B cell (primary cell): ENCODE results near the gene ZNF335. TPM values are rescaled to one million over a fixed set of nuclear protein-coding genes. Genes with fewer than 3 reads are reported as not detected.

ENCODE experiments used
- ATAC-seq: fragments of 200-7000 bp; cut with Tn5 transposase; one replicate; pipeline ENCODE4 v1.10.0; 2021; ENCODE audit warnings: low read depth, mild to moderate bottlenecking, moderate number of reproducible peaks, moderate library complexity
- CTCF ChIA-PET: fragments of 350-600 bp; sonication (Branson Sonifier 250); formaldehyde crosslinking; loops from one replicate; lab custom pipeline; 2021; ENCODE audit warnings: antibody characterized with exemption, inconsistent platforms; lab: Charles Lee
- POLR2A ChIA-PET: fragments of 350-600 bp; sonication (Branson Sonifier 250); formaldehyde crosslinking; loops from one replicate; lab custom pipeline; 2021; ENCODE audit warnings: antibody characterized with exemption; lab: Charles Lee
- DNase-seq: peaks from one replicate; pipeline ENCODE4 v3.0.0; 2013
- H2AFZ ChIP-seq: 2 replicates; pipeline ENCODE4 v1.6.1; 2012; ENCODE audit warnings: mild to moderate bottlenecking, low read depth, low read length; ENCODE audit not compliant: insufficient read depth, poor library complexity, severe bottlenecking
- H3K27ac ChIP-seq, 2 donors: 1 replicate in 1 of 2; 2 replicates in 1 of 2; pipeline ENCODE4 v1.5.1; 2012 to 2013; ENCODE audit warnings: low read length in 2 of 2, mild to moderate bottlenecking in 2 of 2, moderate library complexity in 1 of 2
- H3K27me3 ChIP-seq, 4 experiments: fragments of 200-600 bp in 1 of 4; sonication (generic) in 1 of 4; replicated peaks in 1 of 4; 1 replicate in 2 of 4; 2 replicates in 2 of 4; pipeline versions ENCODE4 v1.6.1 to v1.7.0; 2013 to 2016; ENCODE audit warnings: low read length in 3 of 4, mild to moderate bottlenecking in 2 of 4, mixed read lengths in 1 of 4, moderate library complexity in 1 of 4; ENCODE audit not compliant: insufficient read depth in 4 of 4, control insufficient read depth in 3 of 4; ENCODE audit errors: control extremely low read depth in 1 of 4
- H3K36me3 ChIP-seq, 2 experiments: replicated peaks in 1 of 2; 1 replicate in 1 of 2; 2 replicates in 1 of 2; pipeline versions ENCODE4 v1.6.1 to v1.7.1; 2013; ENCODE audit warnings: low read length in 1 of 2; ENCODE audit not compliant: insufficient read depth in 2 of 2, control insufficient read depth in 1 of 2; ENCODE audit errors: control extremely low read depth in 1 of 2, extremely low read depth in 1 of 2
- H3K4me1 ChIP-seq, 2 donors: fragments of 200-600 bp in 1 of 2; sonication (generic) in 1 of 2; 1 replicate in 1 of 2; 2 replicates in 1 of 2; pipeline versions ENCODE4 v1.5.1 to v1.6.1; 2013 to 2017; ENCODE audit warnings: low read length in 2 of 2; ENCODE audit not compliant: control insufficient read depth in 2 of 2, insufficient read depth in 2 of 2
- H3K4me2 ChIP-seq: replicated peaks from 2 replicates; pipeline ENCODE3; 2012; ENCODE audit warnings: mild to moderate bottlenecking, low read depth, low read length; ENCODE audit not compliant: poor library complexity, severe bottlenecking
- H3K4me3 ChIP-seq, 5 experiments: fragments of 200-600 bp in 1 of 5; sonication (generic) in 1 of 5; 1 replicate in 3 of 5; 2 replicates in 2 of 5; pipeline versions ENCODE4 v1.5.1 to v1.7.0; 2011 to 2016; ENCODE audit warnings: low read length in 4 of 5, mild to moderate bottlenecking in 4 of 5, low read depth in 2 of 5, control low read depth in 1 of 5, moderate library complexity in 1 of 5; ENCODE audit not compliant: insufficient read depth in 1 of 5; ENCODE audit errors: control extremely low read depth in 1 of 5, extremely low read depth in 1 of 5
- H3K79me2 ChIP-seq: fragments of 200-600 bp; sonication (generic); one replicate; pipeline ENCODE4 v1.6.0; 2016; ENCODE audit warnings: low read length; ENCODE audit not compliant: control insufficient read depth, insufficient read depth
- H3K9ac ChIP-seq: fragments of 200-600 bp; sonication (generic); 2 replicates; pipeline ENCODE4 v1.6.1; 2017; ENCODE audit warnings: mild to moderate bottlenecking, low read length, moderate library complexity
- H3K9me3 ChIP-seq, 3 donors: one replicate each; pipeline versions ENCODE4 v1.6.1 to v1.7.1; 2013; ENCODE audit warnings: low read length in 2 of 3; ENCODE audit not compliant: control insufficient read depth in 2 of 3, insufficient read depth in 1 of 3; ENCODE audit errors: control extremely low read depth in 1 of 3
- H4K20me1 ChIP-seq: 2 replicates; pipeline ENCODE4 v1.6.0; 2012; ENCODE audit warnings: mild to moderate bottlenecking, low read length; ENCODE audit not compliant: insufficient read depth, control insufficient read depth, poor library complexity, severe bottlenecking
- H3K27ac Mint-ChIP-seq: one replicate; pipeline ENCODE4 v1.8.0; 2021; ENCODE audit warnings: mixed read lengths
- H3K27me3 Mint-ChIP-seq: one replicate; pipeline ENCODE4 v1.8.0; 2021; ENCODE audit warnings: mixed read lengths
- H3K4me1 Mint-ChIP-seq: one replicate; pipeline ENCODE4 v1.8.0; 2021; ENCODE audit warnings: mixed read lengths
- H3K4me3 Mint-ChIP-seq: one replicate; pipeline ENCODE4 v1.8.0; 2021; ENCODE audit warnings: mixed read lengths
- H3K9me3 Mint-ChIP-seq: one replicate; pipeline ENCODE4 v1.8.0; 2022; ENCODE audit warnings: mixed read lengths; ENCODE audit not compliant: insufficient read depth
- CTCF ChIP-seq: fragments of 200-600 bp; IDR thresholded peaks from one replicate; pipeline ENCODE4 v1.8.0; 2022; ENCODE audit warnings: antibody characterized with exemption, mild to moderate bottlenecking
- EZH2 ChIP-seq: IDR thresholded peaks from 2 replicates; pipeline ENCODE4 v1.6.1; 2012; ENCODE audit warnings: borderline replicate concordance, low read depth, mild to moderate bottlenecking, moderate library complexity, low read length; ENCODE audit not compliant: insufficient read depth, poor library complexity, severe bottlenecking
- WGBS: methylation state at CpG from one replicate; pipeline ENCODE4 v1.1.5; 2013; ENCODE audit warnings: missing lambda C conversion rate; ENCODE audit not compliant: insufficient coverage; 5-methylcytosine and 5-hydroxymethylcytosine counted together
- intact Hi-C: fragments of 100-400 bp; cut with micrococcal nuclease; formaldehyde crosslinking; loops from one replicate; pipeline ENCODE4 v1.10.0; 2022
- polyA plus RNA-seq: library from polyadenylated mRNA; depleted of rRNA; stranded (reverse); fragments of >200 nt; gene quantifications from 2 replicates; pipeline ENCODE4 v1.2.3, GENCODE V29; 2012
- total RNA-seq, 2 donors: library from RNA; stranded (reverse); fragments of 120-200 nt in 1 of 2; gene quantifications; 1 replicate in 1 of 2; 2 replicates in 1 of 2; pipeline versions ENCODE4 v1.2.3 to v1.2.4, GENCODE V29; 2013 to 2022

Gene ZNF335
- total and polyA plus RNA-seq, 2 donors (not counting 1 experiment from before 2014, with no cell fraction given), result 62.3 to 62.7 TPM

- Histone ChIP-seq H3K9me3 (peaks cover 0 to 3% (median 0%) of the 10 kb centered on the region in 3 donors), H3K36me3 (peaks cover 2 to 93% of the 10 kb centered on the region in 2 experiments), H3K27ac (no peak overlapping the region), H3K4me1 (no peaks in the 10 kb centered on the region), H3K79me2 (no peaks in the 10 kb centered on the region), H3K27me3 (no peaks in the 10 kb centered on the region), H2AFZ (no peak overlapping the region), H3K9ac (no peak overlapping the region), H4K20me1 (peaks cover 17% of the 10 kb centered on the region), H3K4me3 (no peak overlapping the region), H3K4me2 (no peak overlapping the region)
- Mint-ChIP-seq H3K27me3 (no peaks in the 10 kb centered on the region), H3K4me3 (no peak overlapping the region), H3K27ac (peak overlapping the region; percentile 33), H3K4me1 (peaks cover 4% of the 10 kb centered on the region), H3K9me3 (no peaks in the 10 kb centered on the region)
- 96% methylated on average over 10 of the region's 10 CpGs for WGBS
- ATAC-seq, result no peak
- CTCF ChIA-PET, result interaction anchor here (0.7 to 3.1 kb wide), 5 partner anchors 12 to 150 kb away, joined by 3 to 11 read pairs (median 3); no protein-coding TSS in a partner anchor
- DNase-seq, result peak; percentile 22
- intact Hi-C loops, result no loop called here
- POLR2A ChIA-PET, result interaction anchor here (0.9 to 2.3 kb wide), 5 partner anchors 11 to 22 kb away, joined by 3 to 10 read pairs (median 5); partner anchors contain the start of gene PCIF1
- TF ChIP-seq CTCF (no peak), EZH2 (no peak)
Observed at GRCh38 chr20:45948742-45949541, 23.1 kb downstream of the ZNF335 start.
